ENCODE data around the gene PRSS57.
"Not testable (repeated sequence)": the region's sequence is repeated elsewhere in the genome, so short reads cannot be mapped to it uniquely, and the experiment has no call there.

PRSS57 gene

DNA sequence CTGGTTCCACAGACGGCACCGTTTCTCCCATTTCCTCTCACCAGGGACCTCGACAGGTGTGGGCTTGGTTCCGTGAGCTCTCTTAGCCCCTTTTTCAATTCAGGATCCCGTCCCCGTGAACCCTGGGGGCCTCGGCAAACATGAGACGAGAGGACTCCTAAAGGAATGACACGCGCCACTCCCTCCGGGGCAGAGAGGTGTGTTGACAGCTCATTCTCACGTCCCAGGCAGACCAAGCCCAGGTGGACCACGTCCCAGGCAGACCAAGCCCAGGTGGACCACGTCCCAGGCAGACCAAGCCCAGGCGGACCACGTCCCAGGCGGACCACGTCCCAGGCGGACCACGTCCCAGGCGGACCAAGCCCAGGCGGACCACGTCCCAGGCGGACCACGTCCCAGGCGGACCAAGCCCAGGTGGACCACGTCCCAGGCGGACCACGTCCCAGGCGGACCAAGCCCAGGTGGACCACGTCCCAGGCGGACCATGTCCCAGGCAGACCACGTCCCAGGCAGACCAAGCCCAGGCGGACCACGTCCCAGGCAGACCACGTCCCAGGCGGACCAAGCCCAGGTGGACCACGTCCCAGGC lies 28.2 kb downstream of the PRSS57 start:
- DNase-seq, result not testable (repeated sequence)

DNA sequence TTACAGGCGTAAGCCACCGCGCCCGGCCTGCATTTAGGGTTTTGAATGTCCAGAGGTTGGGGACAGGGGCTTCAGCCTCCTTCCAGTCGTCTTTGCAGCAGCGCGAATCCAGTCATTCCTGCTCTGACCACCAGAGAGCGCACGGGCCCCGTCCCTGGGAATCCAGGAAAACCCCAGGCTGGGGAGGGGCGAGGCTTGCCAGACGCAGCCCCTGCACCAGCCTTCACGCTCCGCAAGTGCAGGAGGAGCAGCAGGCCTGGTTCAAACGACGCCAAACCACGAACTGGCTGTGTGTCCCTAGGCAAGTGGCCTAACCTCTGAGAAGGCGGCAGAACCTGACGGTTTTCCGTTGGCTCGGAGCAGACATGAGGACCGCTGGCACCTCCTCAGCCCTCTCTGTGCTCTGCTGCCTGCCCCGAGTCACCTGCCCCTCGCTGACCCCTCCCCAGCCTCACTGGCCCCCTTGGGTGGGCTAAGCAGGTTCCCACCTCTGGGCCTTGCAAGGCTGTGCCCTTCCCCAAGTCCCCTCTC lies 30.3 kb downstream of the PRSS57 start:
- DNase-seq, result peak; percentile 90

DNA sequence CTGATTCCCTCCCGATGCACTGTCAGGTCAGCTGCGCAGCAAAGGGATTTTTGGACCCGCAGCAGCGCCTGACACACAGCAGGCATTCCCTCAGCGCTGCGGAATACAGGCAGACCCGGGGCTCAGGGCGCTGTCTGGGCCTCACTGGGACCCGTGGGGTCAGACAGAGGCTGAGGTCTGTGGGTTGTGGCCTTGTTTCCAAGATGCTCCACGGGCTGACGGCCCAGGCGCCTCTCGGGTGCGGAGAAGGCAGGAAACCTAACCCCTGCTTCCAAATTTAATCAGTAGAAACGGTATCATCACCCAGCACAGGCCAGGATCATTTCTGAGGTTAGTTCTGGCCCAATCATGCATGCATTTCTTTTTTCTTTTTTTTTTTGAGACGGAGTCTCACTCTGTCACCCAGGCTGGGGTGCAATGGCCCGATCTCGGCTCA lies 31.6 kb downstream of the PRSS57 start:
- DNase-seq, result peak; percentile 22

DNA sequence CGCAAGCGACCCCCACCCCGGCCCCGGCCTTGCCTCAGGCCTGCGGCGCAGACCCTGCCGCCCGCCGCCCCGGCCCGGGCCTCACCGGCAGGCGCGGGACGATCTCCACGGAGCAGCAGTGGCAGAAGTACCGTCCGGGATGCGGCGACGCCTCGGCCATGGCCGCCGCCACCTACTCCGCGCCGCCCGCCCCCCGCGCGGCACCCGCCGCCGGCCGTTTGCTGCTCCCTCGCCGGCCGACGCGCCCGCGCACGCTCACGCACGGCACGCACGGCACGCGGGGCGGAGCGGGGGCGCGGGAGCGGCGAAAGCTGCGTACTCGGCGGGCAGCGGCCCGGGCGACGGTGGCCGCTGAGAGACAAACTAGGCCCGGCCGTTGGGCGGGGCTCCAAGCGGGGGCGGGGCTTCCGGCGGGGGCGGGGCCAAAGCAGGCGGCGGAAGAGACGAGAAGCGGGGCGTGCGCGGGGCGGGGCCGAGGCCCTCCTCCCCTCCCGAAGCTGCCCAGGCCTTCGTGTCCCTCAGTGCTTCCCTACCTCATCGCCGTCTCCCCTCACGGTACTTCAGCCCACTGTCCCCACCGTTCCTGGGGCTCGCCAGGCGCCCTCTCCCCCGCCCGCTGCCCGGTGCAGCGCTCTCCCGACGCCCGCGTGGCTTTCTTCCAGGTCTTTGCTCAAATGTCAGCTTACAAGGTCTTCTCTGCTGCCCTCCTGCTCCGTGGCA lies 32.1 kb downstream of the PRSS57 start, which contains the start of gene RNF126:
RNF126 (minus strand) TSS at position 253 of the 720 bp plus-strand sequence; CDS start at position 160, 93 bp downstream.
- peak; percentile 93 for DNase-seq

DNA sequence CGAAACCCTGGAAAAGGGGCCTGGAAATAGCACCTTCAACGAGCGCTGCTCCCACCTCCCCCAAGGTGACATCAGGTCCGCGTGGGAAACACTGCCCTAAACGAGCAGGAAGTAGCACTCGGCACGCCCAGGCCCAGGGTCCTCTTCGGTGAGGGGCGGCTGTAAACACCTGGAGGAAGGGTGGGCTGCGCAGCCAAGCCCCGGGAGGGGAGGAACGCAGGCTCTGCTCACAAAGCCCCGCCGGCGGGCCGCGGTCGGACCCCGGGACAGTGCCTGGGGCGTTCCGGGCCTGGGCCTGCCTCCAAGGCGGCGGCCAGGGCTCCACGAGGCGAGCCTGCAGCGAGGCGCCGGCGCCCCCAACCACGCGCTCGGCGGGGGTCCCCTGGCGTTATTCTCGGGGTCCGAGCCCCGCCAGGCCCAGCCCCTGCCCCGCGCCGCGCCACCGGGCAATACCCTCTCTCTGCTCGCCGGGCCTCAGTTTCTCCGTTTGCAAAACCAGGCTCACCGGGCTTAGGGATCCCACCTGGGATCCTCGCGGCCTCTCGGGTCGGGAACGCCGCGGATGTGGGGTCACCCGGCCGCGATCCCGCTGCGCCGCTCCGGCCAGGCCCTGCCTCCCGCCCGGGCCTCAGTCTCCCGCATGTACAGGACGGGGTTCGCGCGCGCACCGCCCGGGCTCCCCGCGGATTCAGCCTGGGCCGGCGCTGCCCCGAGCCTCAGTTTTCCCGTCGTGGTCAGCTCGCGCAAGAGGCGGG lies 32.9 kb downstream of the PRSS57 start:
- DNase-seq, result peak; percentile 80

DNA sequence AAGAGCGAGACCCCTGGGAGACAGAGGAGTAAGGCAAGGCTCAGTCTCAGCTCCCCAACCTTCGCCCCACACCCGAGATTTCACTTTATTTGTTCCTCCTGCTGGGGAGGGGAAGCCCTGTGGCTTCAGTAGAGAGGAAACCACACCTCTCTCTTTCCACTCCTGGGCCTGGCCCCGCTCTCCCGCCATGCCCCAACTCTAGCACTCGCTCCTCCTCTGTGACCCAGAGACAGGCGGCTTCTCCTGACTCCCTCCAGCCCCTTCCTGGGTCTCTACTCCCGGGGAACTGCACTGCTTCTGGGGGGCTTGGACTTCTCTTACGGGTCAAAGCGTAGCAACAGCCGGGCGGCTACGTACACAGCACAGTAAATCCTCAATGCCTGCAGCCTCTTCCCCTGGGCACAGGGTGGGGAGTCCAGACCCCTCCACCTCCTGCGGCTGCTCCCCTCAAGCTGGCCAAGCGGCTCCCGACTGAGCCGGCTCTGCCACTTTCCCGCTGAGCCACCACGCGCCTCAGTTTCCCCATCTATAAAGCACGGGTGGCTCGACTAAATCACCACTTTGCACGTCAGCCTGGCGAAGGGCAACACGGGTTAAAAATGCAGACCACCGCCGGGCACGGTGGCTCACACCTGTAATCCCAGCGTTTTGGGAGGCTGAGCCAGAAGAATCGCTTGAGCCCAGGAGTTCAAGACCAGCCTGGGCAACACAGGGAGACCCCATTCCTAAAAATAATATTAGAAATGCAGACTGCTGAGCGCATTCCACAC lies 33.6 kb downstream of the PRSS57 start:
- DNase-seq, result peak; percentile 76

DNA sequence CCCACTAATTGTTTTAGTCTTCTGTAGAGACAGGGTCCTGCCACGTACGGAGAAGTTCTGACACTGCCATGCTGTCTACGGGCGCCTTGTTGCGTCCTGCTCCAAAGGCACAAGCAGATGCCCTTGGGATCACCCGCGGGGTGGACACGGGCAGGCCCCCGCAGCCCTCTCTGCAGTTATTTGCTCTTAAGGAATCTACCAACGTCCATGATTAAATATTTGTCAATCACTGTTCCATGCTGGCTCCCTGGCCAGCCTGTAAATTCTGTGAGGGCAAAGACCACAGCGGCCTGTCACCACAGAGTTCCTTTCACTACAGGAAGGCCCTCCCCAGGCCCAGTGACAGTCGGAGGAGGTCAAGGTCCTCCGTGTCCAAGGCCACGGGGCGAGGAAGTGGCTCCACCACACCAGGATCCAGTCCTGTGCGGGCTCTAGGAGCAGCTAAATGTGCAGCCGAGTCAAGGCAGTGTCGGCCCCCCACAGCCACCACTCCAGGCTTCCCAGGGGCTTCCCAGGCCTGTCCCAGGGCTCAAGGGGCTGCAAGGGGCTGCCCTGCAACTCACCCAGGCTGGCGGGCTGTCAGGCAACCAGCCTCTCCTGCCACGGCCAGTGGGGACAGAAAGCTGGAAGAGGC lies 34.3 kb downstream of the PRSS57 start:
- no peak for DNase-seq

DNA sequence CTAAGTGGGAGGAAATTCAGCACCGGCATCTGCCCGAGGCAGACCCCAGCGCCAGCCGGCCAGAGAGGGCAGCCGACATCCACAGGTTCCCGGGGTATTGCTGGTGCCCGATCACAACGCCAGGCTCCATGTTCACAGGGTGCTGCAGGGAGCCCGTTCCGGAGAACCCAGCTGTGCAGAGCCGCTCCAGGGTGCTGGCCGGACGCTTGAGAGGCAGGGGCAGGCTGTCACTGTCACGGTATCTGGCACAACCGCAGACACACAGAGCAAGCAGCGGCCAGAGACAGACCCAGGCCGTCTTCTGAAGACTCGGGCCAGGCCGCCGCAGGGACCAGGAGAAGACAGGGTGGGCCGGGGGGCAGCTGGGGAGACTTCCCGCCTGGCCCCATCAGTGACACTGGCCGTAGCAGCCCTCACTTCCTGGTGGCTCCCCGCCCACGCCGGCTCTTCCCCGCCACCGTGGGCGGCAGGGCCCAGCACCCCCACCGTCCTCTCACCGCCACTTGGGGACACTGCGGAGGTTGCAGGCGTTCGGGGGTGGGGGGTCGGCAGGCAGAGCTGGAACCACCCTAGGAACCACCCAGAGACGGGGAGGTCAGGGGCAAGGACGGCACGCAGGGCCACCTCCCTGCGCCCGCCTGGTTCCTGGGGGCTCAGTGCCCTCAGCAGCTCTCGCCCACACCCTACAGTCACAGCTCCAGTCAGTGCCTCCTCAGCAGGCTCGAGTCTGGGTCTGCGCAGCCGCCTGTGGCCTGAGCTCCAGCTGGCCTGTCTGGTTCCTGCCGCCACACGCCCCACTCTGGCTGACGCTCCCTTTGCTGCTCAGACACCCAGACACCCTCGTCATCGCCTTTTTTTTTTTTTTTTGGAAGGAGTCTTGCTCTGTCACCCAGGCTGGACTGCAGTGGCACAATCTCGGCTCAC lies 36.1 kb downstream of the PRSS57 start:
- peak; percentile 36 for DNase-seq

DNA sequence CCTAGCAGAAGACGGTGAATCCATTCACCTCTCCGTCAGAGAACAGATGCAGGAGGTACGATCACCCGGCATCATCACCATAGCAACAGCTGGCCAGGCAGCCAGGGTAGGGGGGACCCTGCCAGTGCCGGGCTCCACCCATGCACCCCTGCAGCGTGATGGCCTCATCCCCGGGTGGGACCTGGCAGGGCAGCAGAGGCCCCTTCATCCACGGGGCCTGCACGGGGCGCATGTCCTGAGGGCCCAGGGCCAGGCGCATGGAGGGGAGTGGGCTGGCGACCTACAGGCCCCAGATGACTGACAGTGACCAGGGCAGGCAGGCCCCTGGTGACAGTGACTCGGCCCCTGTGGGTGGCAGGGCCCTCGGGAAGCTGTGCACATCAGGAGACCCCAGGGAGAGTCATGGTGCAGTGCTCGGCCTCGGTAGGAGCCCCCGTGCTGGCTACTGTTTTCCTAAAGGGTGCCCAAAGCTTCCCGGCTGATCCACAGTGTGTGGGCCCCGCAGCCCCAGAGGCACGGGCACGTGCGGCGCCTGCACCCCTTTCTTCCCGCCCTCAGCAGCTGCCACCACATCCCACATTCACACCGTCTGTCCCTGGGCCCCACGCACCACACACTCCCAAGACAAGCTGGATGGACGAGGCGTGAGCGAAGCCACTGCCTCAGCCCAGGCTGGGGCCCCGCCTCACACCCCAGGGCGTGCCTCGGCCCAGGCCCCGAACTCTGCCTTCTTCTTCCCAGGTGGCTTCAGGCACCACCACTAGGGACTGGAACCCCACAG lies 37.0 kb downstream of the PRSS57 start:
- DNase-seq, result no peak

DNA sequence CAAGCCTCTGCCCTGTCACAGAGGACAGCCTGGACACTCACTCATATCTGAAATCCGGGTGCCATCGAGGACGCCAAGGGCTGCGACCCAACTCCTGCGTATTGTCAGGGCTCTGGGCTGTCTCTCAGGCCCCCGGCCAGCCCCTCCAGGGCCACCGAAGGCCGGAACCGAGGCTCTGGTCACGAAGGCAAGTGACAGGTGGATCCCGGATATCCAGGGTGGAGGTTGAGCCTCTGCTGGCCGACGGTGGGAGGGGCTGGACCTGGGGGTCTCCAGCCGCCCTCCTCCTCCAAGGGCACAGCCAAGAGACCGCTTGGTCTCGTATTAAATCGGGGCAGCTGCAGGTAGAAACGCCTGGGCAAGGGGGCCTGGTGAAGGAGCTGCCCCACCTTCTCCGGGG lies 37.6 kb downstream of the PRSS57 start:
- no peak for DNase-seq

DNA sequence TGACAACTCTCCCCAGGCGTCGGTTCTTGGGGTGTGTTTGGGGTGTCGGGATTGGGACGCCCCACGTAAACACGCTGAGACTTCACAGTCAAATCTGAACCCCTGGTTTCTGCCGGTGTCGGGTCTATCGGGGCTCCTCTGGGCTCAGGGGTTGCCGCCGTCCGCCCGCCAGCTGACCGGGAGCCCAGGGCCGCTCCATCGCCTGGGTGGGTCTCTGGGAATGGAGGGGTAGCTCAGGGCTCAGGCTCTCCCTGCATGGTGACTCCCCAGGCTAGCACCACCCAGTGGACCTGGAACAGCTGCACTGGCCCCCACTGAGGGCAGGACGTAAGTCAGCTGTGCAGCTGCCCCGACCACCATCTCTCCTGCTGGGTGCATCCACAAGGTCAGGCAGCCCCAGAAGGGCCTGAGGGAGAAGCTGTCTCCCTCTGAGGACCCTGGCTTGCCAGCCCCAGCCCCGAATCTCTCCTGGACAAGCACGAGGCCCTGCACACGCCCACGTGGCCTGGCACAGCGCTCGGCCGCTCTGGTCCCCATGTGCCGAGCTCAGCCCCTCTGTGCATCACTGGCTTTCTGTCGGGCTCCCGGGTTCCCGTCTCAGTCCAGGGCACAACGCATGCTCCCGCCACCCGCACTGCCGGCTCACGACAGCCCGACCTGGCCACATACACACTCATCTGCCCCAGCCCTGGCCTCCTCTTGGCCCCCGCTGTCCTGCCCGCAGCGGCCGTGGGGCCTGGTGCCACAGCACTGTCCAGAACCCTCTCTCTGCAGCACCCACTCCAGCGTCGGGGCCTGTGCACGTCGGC lies 38.3 kb downstream of the PRSS57 start:
- DNase-seq, result no peak

DNA sequence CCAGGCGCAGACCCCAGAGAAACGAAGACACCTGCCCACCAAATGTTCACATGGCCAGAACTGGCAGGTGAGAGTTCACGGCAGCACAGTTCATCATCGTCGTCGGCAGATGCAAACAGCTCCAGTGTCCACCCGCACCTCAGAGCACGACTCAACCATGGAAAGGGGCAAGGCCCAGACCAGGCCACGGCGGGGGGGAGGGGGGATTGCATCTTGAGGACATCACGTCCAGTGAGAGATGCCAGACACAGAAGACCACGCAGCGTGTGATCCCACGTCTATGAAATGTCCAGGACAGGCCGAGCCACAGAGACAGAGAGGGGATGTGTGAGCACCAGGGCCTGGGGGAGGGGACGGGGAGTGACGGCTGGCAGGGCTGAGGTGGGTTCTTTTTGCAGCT lies 39.6 kb downstream of the PRSS57 start:
- no peak for DNase-seq

DNA sequence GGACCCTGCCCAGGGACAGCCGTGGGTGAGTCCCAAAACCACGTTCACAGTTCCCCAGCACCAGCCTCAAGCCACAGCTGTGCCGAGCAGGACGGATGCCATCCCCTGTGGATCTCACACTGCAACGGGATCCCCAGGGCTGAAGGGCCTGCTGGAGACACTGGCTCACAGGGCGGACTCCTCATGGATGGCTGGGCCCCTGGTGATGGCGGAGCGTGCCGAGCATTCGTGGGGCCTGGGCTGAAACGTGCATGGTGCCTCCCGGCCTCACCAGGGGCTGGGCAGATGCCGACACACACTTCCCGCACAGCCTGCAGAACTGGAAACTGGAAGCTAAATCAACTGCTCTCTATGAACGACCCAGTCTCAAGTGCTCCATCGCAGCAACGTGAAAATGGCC lies 41.8 kb downstream of the PRSS57 start:
- no peak for DNase-seq

DNA sequence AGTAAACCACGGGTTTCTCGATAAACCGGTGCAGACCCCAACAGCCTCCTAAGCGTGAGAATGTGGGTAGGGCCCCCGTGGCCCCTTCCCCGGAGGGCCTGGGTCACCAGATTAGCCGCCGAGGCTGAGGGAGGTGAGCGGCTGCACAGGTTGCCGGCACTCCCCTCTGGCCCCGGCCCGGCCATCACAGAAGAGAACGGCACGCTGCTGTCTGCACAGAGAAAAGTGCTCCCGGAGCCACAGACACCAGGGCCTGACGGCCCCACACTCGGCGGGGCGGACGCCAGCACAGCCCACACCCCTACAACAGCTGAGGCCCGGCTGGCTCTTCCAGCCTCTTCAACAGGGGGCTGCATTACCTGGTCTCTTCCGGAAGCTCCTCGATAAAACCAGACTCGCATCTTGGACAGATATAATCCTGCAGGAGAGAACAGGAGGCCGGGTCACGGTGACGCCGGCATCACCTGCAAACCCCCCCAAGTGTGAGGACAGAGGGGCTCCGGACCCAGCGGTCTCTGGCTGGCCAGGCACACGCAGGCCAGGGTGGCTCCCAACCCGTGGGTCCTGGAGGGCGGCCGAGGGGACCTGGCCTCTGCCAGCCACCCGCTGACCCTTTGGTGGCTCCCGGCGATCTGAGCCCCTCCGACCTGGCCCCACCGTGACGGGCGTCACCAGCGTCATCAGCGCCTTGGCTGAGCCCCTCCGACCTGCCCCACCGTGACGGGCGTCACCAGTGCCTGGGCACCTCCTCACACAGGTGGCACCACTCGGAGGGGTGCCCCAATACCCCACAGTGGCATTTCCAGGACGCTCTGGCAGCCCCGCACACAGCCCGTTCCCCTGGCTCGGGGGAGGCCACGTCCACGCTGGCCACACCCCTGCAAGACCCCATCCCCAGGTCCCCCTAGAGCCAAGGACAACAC lies 42.5 kb downstream of the PRSS57 start:
- no peak for DNase-seq

DNA sequence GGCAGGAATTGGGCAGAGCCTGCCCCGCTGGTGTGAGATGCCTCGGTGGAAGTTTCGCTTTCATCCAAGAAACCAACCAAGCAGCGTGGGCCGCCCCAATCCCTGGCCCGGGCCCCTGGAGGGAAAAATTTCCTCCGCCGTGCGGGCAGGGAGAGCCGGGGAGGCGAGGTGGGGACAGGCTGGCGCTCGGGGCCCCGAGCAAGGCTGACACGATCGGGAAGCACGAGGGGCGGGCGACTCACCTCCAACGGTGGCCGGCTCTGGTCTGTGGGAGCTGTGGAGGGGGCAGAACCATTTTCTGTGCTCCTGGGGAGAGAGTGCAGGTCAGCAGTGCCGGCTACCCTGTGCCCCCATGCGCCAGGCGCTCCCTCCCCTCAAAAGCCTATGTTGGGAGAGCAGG lies 43.3 kb downstream of the PRSS57 start:
- no peak for DNase-seq

DNA sequence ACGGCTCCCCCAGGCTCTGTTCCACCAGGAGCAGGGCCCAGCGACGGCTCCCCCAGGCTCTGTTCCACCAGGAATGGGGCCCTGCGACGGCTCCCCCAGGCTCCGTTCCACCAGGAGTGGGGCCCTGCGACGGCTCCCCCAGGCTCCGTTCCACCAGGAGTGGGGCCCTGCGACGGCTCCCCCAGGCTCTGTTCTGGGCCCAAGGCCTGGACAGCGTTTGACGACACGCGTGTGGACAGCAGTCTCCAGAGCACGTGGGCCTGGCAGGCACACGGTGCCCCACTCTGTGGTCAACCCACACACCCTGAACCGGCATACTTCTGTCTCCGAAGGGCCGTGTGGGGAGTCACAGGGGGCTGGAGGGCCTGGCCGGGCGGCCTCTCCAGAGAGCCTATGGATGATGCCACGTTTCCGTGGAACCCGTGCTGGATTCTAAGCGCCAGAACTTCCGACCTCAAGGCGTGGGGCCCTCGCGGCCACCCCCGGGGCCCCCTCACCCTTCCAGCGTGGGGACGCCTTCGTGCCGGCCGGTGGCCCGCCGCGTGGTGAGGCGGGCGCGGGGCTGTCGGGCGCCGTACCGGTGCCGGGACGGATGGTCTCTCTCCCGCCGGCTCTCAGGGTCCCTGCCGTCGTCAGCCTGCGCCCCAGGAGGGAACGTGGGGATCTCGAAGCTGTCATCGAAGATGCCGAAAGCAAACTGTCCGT lies 44.0 kb downstream of the PRSS57 start:
- no peak for DNase-seq

DNA sequence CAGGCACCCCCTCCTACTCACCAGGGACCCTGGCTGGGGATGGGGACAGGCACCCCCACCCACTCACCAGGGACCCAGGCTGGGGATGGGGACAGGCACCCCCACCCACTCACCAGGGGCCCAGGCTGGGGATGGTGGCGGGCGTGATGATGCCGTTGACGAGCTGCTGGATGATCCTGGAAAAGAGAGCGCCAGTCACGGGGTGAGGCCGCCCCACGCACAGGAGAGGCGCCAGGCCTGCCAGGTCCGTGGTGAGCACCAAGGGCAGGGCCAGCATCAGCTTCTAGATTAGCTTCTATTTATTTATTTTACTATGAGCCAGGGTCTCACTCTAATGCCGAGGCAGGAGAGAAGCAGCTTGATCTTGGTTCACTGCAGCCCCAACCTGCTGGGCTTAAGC lies 45.1 kb downstream of the PRSS57 start:
- no peak for DNase-seq
